ENCODE results near the gene DET1.
"Not testable (repeated sequence)": the region's sequence is repeated elsewhere in the genome, so short reads cannot be mapped to it uniquely, and the experiment has no call there.

DET1 gene

DNA sequence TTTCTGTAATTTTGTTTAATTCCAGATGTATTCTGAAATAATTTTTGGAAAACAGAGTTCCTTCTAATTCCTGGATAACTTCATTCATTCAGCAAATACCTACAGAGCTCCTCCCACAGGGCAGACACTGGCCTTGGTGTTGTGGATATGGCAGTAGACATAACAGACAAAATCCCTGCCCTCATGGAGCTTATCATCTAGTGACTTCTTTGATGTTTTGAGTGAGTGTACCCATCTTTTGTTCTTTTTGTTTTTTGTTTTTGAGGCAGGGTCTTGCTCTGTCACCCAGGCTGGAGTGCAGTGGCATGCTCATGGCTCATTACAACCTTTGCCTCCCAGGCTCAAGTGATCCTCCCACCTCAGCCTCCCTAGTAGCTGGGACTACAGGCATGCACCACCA lies 21.1 kb downstream of the DET1 start:
- ChIA-PET CTCF (interaction anchor here (0.7 to 0.8 kb wide), 2 partner anchors 8 to 49 kb away, joined by 3 read pairs; no protein-coding TSS in a partner anchor), POLR2A (no interaction called here)
- Histone ChIP-seq H3K9me3 (ENCODE audit: control insufficient read depth, insufficient read depth, low read depth, low read length) (no peaks in the 10 kb centered on the region), H3K36me3 (ENCODE audit: control insufficient read depth in 2 of 2, insufficient read depth in 1 of 2, low read length in 2 of 2) (peaks cover 16 to 46% of the 10 kb centered on the region in 2 experiments), H3K27ac (ENCODE audit: extremely low read depth, low read depth, low read length) (no peak overlapping the region), H3K4me1 (ENCODE audit: control insufficient read depth, insufficient read depth, low read length) (peaks cover 3% of the 10 kb centered on the region; the same call in 1 of the 2 replicates), H3K4me3 (ENCODE audit: low read depth, low read length) (no peak overlapping the region)
- TF ChIP-seq ZNF324 (tag by site-specific recombination; IDR thresholded peaks at IDR 0.05) (no peak), ZNF174 (tag by site-specific recombination; IDR thresholded peaks at IDR 0.05) (no peak), ZBTB1 (tag by site-specific recombination; IDR thresholded peaks at IDR 0.05) (no peak), ZNF10 (tag by site-specific recombination; IDR thresholded peaks at IDR 0.05) (no peak), MYNN (tag by site-specific recombination; IDR thresholded peaks at IDR 0.05; ENCODE audit: borderline replicate concordance) (no peak), ZNF133 (tag by site-specific recombination; IDR thresholded peaks at IDR 0.05) (no peak), ZNF2 (tag by site-specific recombination; IDR thresholded peaks at IDR 0.05) (no peak), ZNF785 (tag by site-specific recombination; IDR thresholded peaks at IDR 0.05) (no peak), ZNF747 (tag by site-specific recombination; IDR thresholded peaks at IDR 0.05) (no peak), KLF10 (tag by site-specific recombination; IDR thresholded peaks at IDR 0.05) (no peak), ZNF701 (tag by site-specific recombination; IDR thresholded peaks at IDR 0.05) (no peak), ZNF37A (tag by site-specific recombination; IDR thresholded peaks at IDR 0.05) (no peak)
- TF ChIP-seq, protein P1, sequence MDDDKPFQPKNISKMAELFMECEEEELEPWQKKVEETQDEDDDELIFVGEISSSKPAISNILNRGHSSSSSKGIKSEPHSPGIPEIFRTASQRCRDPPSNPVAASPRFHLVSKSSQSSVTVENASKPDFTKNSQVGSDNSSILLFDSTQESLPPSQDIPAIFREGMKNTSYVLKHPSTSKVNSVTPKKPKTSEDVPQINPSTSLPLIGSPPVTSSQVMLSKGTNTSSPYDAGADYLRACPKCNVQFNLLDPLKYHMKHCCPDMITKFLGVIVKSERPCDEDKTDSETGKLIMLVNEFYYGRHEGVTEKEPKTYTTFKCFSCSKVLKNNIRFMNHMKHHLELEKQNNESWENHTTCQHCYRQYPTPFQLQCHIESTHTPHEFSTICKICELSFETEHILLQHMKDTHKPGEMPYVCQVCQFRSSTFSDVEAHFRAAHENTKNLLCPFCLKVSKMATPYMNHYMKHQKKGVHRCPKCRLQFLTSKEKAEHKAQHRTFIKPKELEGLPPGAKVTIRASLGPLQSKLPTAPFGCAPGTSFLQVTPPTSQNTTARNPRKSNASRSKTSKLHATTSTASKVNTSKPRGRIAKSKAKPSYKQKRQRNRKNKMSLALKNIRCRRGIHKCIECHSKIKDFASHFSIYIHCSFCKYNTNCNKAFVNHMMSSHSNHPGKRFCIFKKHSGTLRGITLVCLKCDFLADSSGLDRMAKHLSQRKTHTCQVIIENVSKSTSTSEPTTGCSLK (tag by site-specific recombination; IDR thresholded peaks at IDR 0.05) = no peak
- TF ChIP-seq, protein P2, sequence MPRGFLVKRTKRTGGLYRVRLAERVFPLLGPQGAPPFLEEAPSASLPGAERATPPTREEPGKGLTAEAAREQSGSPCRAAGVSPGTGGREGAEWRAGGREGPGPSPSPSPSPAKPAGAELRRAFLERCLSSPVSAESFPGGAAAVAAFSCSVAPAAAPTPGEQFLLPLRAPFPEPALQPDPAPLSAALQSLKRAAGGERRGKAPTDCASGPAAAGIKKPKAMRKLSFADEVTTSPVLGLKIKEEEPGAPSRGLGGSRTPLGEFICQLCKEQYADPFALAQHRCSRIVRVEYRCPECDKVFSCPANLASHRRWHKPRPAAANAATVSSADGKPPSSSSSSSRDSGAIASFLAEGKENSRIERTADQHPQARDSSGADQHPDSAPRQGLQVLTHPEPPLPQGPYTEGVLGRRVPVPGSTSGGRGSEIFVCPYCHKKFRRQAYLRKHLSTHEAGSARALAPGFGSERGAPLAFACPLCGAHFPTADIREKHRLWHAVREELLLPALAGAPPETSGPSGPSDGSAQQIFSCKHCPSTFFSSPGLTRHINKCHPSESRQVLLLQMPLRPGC (tag by site-specific recombination; IDR thresholded peaks at IDR 0.05) = no peak
- TF ChIP-seq, protein P3, sequence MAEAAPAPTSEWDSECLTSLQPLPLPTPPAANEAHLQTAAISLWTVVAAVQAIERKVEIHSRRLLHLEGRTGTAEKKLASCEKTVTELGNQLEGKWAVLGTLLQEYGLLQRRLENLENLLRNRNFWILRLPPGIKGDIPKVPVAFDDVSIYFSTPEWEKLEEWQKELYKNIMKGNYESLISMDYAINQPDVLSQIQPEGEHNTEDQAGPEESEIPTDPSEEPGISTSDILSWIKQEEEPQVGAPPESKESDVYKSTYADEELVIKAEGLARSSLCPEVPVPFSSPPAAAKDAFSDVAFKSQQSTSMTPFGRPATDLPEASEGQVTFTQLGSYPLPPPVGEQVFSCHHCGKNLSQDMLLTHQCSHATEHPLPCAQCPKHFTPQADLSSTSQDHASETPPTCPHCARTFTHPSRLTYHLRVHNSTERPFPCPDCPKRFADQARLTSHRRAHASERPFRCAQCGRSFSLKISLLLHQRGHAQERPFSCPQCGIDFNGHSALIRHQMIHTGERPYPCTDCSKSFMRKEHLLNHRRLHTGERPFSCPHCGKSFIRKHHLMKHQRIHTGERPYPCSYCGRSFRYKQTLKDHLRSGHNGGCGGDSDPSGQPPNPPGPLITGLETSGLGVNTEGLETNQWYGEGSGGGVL (tag by site-specific recombination; IDR thresholded peaks at IDR 0.05) = no peak
- TF ChIP-seq, protein P4, sequence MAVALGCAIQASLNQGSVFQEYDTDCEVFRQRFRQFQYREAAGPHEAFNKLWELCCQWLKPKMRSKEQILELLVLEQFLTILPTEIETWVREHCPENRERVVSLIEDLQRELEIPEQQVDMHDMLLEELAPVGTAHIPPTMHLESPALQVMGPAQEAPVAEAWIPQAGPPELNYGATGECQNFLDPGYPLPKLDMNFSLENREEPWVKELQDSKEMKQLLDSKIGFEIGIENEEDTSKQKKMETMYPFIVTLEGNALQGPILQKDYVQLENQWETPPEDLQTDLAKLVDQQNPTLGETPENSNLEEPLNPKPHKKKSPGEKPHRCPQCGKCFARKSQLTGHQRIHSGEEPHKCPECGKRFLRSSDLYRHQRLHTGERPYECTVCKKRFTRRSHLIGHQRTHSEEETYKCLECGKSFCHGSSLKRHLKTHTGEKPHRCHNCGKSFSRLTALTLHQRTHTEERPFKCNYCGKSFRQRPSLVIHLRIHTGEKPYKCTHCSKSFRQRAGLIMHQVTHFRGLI (tag by site-specific recombination; IDR thresholded peaks at IDR 0.05) = no peak
- TF ChIP-seq, protein P5, sequence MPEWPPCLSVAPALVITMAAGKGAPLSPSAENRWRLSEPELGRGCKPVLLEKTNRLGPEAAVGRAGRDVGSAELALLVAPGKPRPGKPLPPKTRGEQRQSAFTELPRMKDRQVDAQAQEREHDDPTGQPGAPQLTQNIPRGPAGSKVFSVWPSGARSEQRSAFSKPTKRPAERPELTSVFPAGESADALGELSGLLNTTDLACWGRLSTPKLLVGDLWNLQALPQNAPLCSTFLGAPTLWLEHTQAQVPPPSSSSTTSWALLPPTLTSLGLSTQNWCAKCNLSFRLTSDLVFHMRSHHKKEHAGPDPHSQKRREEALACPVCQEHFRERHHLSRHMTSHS (tag by site-specific recombination; IDR thresholded peaks at IDR 0.05) = no peak
- TF ChIP-seq, protein P6, sequence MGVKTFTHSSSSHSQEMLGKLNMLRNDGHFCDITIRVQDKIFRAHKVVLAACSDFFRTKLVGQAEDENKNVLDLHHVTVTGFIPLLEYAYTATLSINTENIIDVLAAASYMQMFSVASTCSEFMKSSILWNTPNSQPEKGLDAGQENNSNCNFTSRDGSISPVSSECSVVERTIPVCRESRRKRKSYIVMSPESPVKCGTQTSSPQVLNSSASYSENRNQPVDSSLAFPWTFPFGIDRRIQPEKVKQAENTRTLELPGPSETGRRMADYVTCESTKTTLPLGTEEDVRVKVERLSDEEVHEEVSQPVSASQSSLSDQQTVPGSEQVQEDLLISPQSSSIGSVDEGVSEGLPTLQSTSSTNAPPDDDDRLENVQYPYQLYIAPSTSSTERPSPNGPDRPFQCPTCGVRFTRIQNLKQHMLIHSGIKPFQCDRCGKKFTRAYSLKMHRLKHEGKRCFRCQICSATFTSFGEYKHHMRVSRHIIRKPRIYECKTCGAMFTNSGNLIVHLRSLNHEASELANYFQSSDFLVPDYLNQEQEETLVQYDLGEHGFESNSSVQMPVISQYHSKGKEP (tag by site-specific recombination; IDR thresholded peaks at IDR 0.05) = no peak

DNA sequence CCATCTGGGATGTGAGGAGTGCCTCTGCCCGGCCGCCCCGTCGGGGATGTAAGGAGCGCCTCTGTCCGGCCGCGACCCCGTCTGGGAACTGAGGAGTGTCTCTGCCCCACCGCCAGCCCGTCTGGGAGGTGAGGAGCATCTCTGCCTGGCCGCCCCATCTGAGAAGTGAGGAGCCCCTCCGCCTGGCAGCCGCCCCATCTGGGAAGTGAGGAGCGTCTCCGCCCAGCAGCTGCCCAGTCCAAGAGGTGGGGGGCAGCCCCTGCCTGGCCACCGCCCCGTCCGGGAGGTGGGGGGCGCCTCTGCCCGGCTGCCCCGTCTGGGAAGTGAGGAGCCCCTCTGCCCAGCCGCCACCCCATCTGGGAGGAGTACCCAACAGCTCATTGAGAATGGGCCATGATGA lies 22.4 kb downstream of the DET1 start:
- CTCF ChIA-PET; POLR2A ChIA-PET; H3K9me3 ChIP-seq (ENCODE audit: control insufficient read depth, insufficient read depth, low read depth, low read length); H3K4me3 ChIP-seq (ENCODE audit: low read depth, low read length); H3K4me1 ChIP-seq (ENCODE audit: control insufficient read depth, insufficient read depth, low read length); H3K27ac ChIP-seq (ENCODE audit: extremely low read depth, low read depth, low read length): not testable (repeated sequence)
- H3K36me3 ChIP-seq (ENCODE audit: control insufficient read depth in 2 of 2, insufficient read depth in 1 of 2, low read length in 2 of 2) = peaks cover 16 to 33% of the 10 kb centered on the region in 2 experiments

All from HEK293 (cell line).